GM18861 (cell line): ENCODE measurements around the gene EFCAB7.
"Not testable (repeated sequence)": the region's sequence is repeated elsewhere in the genome, so short reads cannot be mapped to it uniquely, and the experiment has no call there.

Experiments used
- ATAC-seq: cut with Tn5 transposase; IDR thresholded peaks from one replicate; pipeline ENCODE4 v1.9.1; 2021; ENCODE audit not compliant: unreplicated experiment

The EFCAB7 gene

DNA sequence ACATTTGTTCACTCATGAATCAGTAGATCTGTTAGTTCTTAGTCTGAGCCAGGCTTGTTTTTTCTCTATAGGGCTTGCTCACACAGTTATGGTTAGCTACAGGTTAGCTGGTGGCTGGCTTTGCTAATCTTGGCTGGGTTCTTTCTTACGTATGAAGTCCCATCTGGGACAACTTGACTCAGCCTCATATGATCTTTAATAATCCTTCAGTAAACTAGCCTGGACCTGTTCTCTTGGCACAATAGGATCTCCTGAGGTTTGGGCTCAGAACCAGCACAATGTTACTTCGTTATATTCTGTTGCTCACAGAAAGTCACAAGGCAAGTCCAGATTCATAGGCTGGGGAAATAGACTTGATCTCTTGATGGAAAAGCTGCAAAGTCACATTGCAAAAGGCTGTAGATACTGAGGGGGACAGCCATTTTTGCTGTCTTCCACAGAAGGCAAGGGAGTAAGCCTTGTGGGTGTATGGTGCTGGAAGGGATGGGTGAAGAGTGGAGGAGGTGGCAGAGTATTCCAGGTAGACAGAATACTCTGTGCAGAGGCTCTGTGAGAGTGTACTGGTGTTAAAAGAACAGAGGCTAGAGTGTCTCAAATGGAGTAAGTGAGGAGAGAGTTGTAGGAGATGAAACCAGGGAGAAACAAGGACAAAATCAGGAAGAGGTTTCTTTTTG lies 24.4 kb downstream of the EFCAB7 start:
- no peak for ATAC-seq

DNA sequence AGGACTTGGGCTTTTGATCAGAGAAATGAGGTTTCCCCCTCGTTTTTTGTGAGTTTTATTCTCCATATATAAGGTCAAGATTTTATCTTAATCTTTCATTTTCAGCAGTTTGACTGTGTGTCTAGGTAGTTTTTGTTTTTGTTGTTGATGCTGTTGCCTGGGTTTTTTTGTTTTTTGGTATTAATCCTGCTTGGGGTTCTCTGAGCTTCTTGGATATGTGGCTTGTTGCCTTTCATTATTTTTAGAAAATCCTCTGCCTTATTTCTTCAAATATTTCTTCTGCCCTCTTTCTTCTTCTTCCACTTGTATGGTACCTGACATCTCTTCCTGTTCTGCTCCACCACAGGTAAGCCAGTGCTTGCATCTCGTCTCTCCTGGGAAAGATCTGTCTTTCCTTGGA lies 25.0 kb downstream of the EFCAB7 start:
- ATAC-seq: no peak

DNA sequence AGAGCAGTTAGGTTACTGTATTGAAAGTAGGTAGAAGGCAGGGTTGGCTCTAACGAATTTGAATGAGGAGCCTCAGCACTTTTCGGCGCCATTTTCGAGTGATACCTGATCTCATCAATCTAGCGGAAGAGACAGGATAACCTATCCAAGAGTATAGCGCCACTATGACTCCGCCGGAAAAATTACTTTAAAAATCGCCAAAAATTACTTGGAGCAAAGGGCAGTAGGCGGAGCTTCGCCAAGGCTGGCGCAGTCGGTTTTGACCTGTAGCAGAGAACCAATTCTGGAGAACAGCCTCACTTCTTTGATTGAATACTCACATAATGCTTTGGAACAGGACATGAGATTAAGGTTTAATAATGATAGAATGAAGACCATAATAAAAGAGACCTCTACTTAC lies 25.6 kb downstream of the EFCAB7 start:
- ATAC-seq: no peak

DNA sequence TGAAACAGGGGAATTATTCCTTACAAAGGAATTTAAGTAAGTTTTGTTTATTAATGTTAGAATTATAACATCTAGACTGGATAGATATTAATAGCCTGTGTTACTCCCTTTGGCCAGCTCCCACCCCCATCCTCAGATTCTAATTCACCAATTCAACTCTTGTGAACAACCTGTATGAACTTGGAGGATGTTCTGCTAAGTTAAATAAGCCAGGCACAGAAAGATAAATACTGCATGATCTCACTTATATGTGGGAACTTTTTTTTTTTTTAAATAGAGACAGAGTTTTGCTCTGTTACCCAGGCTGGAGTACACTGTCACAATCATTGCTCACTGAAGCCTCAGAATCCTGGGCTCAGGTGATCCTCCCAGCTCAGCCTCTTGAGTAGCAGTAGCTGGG lies 32.2 kb downstream of the EFCAB7 start:
- ATAC-seq: no peak

DNA sequence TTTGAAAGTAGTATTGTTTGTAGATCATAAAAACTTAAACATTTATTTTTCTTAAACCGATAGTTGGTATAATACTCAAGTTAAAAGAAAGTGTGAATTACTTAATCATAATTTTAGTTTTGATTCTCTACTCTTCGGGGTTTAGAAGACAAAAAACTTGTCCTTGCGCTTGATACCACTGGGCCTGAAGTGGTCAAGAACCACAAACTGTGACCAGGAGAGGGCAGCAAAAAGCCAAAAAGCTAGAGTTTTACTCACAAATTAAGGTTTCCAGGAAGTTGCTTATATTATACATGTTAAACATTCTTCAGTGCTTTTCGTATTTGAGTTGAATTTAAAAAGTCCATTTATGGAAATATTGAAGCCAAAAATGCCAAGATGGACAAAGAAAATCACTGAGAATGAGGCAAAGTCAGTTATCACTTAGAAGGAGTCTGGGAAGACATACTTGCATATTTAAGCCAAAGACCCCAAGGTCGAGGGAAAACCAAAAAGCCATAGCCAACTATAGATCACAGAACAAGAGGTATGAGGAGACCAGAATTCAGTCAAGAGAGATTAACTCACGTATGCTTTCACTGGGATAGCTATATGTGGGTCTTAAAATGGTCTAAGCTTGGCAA lies 34.2 kb downstream of the EFCAB7 start:
- no peak for ATAC-seq

DNA sequence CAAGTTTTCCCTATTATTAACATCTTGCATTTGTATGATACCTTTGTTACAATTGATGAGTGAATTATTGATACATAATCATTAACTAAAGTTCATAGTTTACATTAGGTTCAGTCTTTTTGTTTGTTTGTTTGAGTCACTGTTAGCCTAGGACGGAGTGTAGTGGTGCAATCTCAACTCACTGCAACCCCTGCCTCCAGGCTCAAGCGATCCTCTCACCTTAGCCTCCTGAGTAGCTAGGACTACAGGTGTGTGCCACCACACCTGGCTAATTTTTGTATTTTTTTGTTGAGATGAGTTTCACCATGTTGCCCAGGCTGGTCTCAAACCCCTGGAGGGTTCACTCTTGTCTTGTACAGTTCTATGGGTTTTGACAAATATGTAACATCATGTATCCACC lies 36.0 kb downstream of the EFCAB7 start:
- ATAC-seq: no peak

DNA sequence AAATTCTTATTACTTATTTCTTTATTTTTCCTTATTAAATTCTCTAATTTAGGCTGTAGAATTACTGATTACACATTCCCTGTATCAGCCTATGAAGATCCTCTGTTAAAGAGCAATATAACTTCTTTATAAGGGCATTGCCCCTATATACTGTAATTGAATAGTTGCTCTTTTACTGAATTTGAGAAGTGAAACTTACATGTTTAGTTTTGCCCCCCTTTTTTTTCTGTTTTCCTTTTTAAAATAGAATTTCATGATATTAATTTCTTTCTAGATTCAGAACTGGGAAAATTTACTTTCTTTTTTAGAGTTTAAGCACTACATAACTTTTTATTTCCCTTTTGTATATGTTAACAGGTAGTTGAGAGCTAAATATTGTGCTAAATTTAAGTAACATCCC lies 40.4 kb downstream of the EFCAB7 start:
- no peak for ATAC-seq

DNA sequence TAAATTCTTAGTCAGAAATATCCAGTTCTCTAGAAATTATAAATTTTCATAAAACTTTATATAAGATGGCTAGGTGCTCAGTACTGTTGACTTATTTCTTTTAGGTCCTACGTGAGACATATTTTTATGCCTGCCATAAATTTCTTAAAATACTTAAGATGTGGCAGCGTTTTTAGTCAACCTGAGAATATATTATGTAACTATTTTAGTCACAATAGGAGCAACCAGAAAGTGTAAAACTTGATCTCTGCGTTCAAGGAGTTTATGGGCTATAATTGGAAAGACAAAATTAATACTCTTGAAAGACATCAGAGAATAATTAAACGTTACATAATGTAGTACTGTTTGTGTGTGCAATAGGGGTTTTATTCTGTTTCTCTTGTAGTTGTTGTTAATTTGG lies 45.7 kb downstream of the EFCAB7 start:
- no peak for ATAC-seq

DNA sequence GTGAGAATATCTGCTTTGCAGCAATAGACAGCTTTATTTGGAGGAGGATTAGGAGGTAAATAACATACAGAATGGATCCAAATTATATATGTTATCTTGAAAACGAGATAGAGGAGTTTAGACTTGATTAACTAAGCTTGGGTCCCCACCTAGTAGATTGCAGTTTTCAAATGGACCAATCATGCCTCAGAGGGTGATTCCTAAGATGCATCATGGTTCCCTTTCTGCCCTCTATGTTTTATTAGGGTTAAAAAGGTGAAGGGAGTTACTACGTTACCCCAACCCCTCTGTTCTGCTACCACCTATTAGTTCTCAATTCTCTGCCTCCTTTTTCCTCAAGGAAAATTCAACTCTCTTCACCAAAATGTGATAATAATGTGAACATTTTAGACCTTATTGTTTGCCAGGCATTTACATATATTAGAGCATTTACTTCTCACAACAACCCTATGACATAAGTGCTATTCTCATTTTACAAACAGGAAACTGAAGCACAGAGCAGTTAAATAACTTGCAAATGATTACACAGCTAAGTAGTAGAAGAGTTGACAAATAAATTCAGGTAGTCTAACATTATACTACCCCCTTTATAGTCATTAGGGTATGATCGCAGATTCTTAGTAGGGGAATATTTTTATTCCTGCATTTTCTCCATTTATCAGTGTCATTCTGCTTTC lies 46.5 kb downstream of the EFCAB7 start:
- ATAC-seq: no peak

DNA sequence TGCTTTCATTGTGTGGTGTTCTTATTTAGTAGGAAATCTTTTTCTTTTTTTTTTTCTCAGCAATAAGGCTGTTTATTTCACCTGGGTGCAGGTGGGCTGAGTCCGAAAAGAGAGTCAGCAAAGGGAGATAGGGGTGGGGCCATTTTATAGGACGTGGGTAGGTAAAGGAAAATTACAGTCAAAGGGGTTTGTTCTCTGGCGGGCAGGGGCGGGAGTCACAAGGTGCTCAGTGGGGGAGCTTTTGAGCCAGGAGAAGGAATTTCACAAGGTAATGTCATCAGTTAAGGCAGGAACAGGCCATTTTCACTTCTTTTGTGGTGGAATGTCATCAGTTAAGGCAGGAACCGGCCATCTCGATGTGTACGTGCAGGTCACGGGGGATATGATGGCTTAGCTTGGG lies 49.4 kb downstream of the EFCAB7 start:
- not testable (repeated sequence) for ATAC-seq

DNA sequence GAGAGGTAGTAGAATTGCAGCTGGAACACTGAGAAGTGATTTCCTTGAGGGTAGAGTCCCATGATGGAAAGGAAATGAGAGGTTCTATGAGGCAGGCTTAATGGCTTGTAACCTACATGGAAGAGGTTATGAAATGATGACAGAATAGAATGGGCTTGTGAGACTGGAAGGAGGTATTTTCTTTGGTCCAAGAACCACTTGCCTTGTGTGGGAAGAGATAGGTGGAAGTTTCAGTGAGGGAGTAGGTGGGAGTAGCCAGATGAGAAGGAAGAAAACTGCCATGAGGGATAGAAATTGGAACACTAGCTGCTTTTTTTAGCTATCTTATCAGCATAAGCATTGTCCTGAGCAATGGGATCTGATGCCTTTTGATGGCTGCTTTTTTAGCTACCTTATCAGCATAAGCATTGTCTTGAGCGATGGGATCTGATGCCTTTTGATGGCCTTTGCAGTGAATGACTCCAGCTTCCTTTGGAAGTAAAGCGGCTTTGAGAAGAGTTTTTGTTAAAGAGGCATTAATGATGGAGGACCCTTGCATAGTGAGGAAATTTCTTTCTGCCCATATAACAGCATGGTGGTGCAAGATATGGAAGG lies 51.0 kb downstream of the EFCAB7 start:
- ATAC-seq: not testable (repeated sequence)

DNA sequence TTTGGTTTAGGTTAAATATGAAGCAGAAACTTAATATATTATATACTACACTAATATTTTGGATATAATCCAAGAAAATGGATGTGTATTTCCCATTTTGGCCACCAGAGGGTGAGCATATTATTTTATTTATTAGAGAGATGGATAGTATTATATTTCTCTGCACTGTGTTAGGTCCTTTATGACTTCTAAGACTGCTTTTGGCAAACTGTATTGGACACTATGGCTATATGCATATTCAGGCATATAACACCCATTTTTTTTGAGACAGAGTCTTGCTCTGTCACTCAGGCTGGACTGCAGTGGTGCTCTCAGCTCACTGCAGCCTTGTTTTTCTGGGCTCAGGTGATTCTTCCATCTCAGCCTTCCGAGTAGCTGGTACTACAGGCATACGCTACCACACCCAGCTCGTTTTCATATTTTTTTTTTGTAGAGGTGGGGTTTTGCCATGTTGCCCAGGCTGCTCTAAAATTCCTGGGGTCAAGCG lies 52.1 kb downstream of the EFCAB7 start:
- ATAC-seq: peak; percentile 46

DNA sequence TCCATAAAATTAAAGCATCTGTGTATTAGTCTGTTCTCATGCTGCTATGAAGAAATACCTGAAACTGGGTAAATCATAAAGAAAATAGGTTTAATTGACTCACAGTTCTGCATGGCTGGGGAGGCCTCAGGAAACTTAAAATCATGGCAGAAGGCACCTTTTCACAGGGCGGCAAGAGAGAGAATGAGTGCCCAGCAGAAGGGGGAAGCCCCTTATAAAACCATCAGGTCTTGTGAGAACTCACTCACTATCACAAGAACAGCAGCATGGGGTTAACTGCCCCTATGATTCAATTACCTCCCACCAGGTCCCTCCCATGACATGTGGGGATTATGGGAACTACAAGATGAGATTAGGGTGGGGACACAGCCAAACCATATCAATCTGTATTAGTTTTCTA lies 63.0 kb downstream of the EFCAB7 start:
- ATAC-seq: not testable (repeated sequence)

DNA sequence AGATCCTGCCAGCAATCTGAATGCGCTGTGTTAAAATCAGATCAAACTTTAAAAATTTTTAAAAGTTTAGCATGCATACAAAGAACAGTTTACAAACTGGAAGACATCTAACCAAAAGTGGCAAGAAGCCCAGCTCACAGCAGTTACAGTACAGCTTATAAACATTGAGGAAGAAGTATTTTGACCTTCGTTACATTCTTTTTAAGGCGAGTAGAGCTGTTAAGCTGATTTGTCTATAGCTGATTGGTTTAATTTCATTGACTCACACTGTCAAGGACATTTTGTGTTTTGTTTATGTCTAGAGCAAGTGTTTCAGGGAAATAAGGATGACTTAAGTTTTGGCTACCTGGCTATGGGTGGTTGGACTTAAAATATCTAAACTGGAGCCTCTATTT lies 66.8 kb downstream of the EFCAB7 start:
- ATAC-seq: no peak

DNA sequence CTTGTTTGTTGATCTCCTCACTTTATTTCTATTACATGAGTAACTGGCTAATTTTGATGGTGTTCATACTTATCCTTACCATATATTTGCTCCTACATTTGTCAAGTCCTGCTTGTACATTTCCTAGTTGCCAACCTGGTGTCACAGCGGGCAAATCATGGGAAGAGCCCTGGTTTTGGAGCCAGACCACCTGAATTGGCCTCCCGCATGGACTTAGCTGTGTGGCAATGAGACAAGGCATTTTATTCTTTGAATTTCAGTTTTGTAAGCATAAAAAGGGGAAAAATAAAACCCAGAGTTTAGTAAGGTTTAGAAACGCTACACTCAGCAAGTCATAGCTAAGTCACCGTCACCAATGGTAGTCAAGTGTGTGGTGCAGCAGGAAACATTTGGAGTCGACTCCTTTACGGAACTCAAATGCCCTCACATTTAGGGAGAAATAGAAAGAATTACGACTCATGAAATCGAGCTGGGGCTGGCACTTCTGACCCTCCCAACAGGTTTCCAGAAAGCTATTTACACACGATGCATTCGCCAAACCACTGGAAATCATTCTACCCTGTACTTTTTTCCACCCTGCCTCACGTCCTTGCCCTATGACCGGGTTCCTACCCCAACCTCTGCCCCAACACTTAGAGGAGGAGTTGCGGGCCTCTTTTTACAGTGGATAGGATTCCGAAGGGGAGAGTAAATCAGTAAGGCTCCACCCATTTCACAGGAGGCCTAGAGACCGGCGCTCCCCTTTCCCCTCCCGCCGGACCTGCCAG lies 69.4 kb downstream of the EFCAB7 start:
- peak; percentile 63 for ATAC-seq

DNA sequence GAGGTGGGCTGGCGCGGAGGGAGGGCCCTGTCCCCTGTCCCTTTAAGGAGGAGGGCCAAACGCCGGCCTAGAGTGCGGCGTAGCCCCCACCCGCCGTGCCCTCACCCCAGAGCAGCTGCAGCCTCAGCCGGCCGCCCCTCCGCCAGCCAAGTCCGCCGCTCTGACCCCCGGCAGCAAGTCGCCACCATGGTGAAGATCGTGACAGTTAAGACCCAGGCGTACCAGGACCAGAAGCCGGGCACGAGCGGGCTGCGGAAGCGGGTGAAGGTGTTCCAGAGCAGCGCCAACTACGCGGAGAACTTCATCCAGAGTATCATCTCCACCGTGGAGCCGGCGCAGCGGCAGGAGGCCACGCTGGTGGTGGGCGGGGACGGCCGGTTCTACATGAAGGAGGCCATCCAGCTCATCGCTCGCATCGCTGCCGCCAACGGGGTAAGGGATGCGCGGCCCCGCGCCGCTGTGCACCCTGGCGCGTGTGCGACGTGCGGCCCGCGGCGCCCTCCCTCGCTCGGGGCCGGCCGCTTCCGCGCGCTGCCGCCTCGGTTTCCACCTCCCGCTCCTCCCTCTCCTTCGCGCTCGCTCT lies 70.1 kb downstream of the EFCAB7 start, which contains the start of gene PGM1:
PGM1 (plus strand) TSS at position 109 of the 583 bp plus-strand sequence; CDS start at position 187, 78 bp downstream.
- ATAC-seq: peak; percentile 63

DNA sequence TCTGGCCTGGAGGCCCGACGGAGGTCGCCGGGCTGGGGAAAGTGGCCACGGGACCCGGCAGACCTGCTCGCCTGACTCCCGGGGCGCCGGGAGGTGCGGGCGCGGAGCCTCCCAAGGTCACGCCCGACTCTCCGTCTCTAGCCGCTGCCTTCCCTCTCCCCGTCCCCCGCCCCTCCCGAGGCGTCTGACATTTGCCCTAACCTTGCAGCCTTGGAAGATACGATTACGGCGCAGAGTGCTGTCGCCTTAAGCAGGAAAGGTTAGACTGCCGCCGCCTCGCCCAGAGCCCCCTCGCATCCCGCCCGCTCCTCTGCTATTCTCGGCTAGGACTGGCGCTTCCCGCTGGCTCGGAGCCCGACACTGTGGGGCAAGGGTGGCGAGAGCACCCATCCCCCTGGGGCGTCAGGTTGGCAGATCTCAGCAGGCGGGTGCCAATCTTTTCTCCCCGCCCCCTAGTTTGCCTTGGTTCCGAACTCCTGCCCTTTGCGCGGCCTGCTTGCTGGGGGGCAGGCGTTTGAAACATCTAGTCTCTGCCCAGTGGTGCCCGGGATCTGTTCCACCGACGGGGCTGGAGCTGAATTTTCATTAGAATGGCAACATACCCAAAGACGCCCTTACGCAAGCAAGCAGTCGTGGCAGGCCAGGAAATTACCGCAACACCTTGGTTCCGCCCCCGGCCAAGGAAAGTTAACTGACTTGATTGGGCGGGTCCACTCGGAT lies 70.7 kb downstream of the EFCAB7 start:
- ATAC-seq: peak; percentile 33

DNA sequence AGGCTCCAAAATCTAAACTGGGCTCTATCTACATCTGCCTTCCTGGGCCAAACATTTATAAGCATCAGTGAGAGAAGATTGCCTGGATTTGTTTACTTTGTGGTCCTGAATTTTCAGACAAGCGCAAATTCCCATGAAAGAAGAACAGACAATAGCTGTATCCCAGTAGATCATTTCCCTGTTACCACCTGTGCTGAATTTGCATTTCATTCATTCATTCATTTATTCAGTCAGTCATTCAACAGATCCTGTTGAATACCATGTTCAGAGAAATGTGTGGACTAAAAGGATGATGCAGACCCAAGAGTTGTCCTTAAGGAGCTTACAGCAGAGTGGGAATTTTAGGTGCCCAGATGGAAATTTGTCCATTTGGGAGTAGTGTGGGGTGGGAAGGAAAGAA lies 72.1 kb downstream of the EFCAB7 start:
- no peak for ATAC-seq

DNA sequence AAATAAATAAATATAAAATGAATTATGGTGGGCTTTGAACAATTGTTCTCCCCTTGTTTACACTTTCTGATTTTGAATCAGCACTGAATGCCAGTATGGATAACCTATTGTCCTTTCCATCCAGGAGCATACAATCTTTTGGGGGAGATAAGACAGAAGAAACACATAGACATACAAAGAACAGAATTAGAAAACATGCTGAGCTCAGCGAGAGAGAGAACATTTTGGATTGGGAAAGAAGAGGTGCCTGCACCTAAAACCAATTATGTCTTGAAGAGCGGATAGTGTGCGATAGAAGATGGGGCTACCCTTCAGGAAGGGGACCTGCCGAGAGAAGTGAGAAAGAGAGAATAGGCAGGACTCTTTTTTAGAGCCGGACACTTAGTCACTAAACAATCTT lies 76.5 kb downstream of the EFCAB7 start:
- ATAC-seq: no peak

DNA sequence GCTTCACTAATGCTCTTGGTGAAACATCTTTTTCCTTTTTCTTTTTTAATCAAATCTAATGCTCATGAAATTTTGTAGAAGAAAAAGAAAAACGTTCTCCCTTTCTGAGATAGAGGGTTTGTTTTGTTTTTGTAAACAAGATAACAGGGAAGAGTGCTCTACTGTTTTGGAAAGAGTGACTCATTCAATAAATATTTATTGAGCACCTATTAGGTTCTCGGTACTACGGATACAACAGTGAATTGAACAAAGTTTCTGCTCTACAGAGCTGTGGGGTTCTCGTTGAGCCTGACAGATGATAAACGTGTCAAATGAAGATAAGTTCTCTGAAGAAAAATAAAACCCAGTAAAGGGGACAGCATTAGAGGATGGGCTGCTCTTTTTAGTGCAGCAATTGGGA lies 76.9 kb downstream of the EFCAB7 start:
- no peak for ATAC-seq
